PC-3 (cell line): Measurements from ENCODE around the gene COL27A1. TPM values are rescaled to one million over a fixed set of nuclear protein-coding genes. Genes with fewer than 3 reads are reported as not detected.

Source experiments
- ATAC-seq: fragments of 200-7000 bp; cut with Tn5 transposase; 2 replicates; pipeline ENCODE4 v1.9.1; 2020; ENCODE audit warnings: mild to moderate bottlenecking, moderate library complexity
- BruUV-seq: library from RNA; stranded (reverse); fragments of 400-500 nt; replicated peaks from 2 replicates; lab custom pipeline; 2021; lab: Mats Ljungman, UMichigan
- CTCF ChIA-PET: fragments of 300-600 bp; sonication (Branson Sonifier 250); formaldehyde crosslinking; loops from one replicate; lab custom pipeline; 2022; ENCODE audit warnings: antibody characterized with exemption; lab: Charles Lee
- POLR2A ChIA-PET: fragments of 300-600 bp; sonication (Branson Sonifier 250); formaldehyde crosslinking; loops from one replicate; lab custom pipeline; 2022; ENCODE audit warnings: antibody characterized with exemption; ENCODE audit not compliant: unreplicated experiment; lab: Charles Lee
- DNase-seq: peaks from one replicate; pipeline ENCODE4 v3.0.0-alpha.2; 2015
- H2AFZ ChIP-seq: fragments of 300-600 bp; sonication (generic); 2 replicates; pipeline ENCODE4 v1.6.0; 2016; ENCODE audit warnings: antibody characterized with exemption, low read length
- H3F3A ChIP-seq: fragments of 300-600 bp; sonication (generic); one replicate; pipeline ENCODE4 v1.6.0; 2017; ENCODE audit warnings: antibody characterized with exemption, low read length, control low read depth, mild to moderate bottlenecking; ENCODE audit not compliant: unreplicated experiment
- H3K27ac ChIP-seq: fragments of 300-600 bp; sonication (generic); 2 replicates; pipeline ENCODE4 v1.5.1; 2016; ENCODE audit warnings: mild to moderate bottlenecking, low read length
- H3K27me3 ChIP-seq: fragments of 300-600 bp; sonication (generic); 2 replicates; pipeline ENCODE4 v1.6.1; 2016; ENCODE audit warnings: low read length, mixed read lengths
- H3K36me3 ChIP-seq: fragments of 300-600 bp; sonication (generic); 2 replicates; pipeline ENCODE4 v1.6.1; 2016; ENCODE audit warnings: low read depth, mixed run types, low read length, mixed read lengths
- H3K4me1 ChIP-seq: fragments of 300-600 bp; sonication (generic); 2 replicates; pipeline ENCODE4 v1.5.1; 2016; ENCODE audit warnings: low read length; ENCODE audit not compliant: insufficient read depth
- H3K4me2 ChIP-seq: fragments of 300-600 bp; sonication (generic); 2 replicates; pipeline ENCODE4 v1.6.0; 2016; ENCODE audit warnings: low read length
- H3K4me3 ChIP-seq: fragments of 300-600 bp; sonication (generic); 2 replicates; pipeline ENCODE4 v1.5.1; 2016; ENCODE audit warnings: mild to moderate bottlenecking, low read length, mixed read lengths
- H3K79me2 ChIP-seq: fragments of 300-600 bp; sonication (generic); 2 replicates; pipeline ENCODE4 v1.6.1; 2017; ENCODE audit warnings: low read length, mixed read lengths
- H3K9ac ChIP-seq: fragments of 300-600 bp; sonication (generic); 2 replicates; pipeline ENCODE4 v1.6.0; 2016; ENCODE audit warnings: mild to moderate bottlenecking, low read length
- H3K9me2 ChIP-seq: fragments of 300-600 bp; sonication (generic); replicated peaks from 2 replicates; pipeline ENCODE4 v1.6.1; 2016; ENCODE audit warnings: mixed run types, low read length, mixed read lengths
- H3K9me3 ChIP-seq: fragments of 300-600 bp; sonication (generic); 2 replicates; pipeline ENCODE4 v1.6.1; 2016; ENCODE audit warnings: low read length, mixed read lengths
- H4K20me1 ChIP-seq: fragments of 300-600 bp; sonication (generic); 2 replicates; pipeline ENCODE4 v1.6.1; 2016; ENCODE audit warnings: low read length, mixed read lengths
- EZH2 ChIP-seq: fragments of 300-600 bp; sonication (generic); IDR thresholded peaks from one replicate; pipeline ENCODE4 v1.6.1; 2017; ENCODE audit warnings: antibody characterized with exemption, mild to moderate bottlenecking, low read length; ENCODE audit not compliant: unreplicated experiment
- EZH2phosphoT487 ChIP-seq: fragments of 300-600 bp; sonication (generic); IDR thresholded peaks from 2 replicates; pipeline ENCODE4 v1.6.1; 2018; ENCODE audit warnings: mild to moderate bottlenecking, antibody characterized with exemption, low read length, borderline replicate concordance
- intact Hi-C: fragments of 100-400 bp; cut with micrococcal nuclease; formaldehyde crosslinking; loops from 2 replicates; pipeline ENCODE4 v1.9.0; 2023
- total RNA-seq: library from RNA; depleted of rRNA; stranded (reverse); fragments of >200 nt; gene quantifications from 2 replicates; pipeline ENCODE4 v1.2.3, GENCODE V29; 2014
- TF ChIP-seq, protein P1 (sequence below): fragments of 300-600 bp; sonication (generic); conservative IDR thresholded peaks from 2 replicates; pipeline ENCODE4 v1.5.1; 2017; ENCODE audit warnings: antibody characterized with exemption, low read depth, mild to moderate bottlenecking, low read length

Gene COL27A1
- total RNA-seq, 1 experiment from 2014 or later, result 4.3 TPM

DNA sequence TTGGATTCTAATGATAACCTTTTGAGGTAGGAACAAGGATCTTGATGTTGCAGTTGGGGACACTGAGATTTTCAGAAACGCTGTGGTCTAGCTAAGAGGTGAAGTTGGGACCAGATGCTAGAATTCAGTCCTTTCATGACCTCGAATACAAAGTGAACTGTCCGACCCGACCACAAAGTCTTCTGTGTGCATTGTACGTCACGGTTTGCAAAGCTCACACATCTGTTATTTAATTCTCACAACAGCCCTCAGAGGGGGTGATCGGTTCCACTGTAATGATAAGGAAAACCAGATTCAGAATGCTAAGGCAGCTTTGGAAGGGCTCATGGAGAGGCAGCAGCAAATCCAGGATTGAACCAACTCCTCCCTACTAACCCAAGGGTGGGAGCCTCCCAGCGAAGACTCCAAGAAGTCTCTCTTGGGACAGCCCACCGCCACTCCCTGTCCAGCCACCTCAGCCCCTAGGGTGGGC, 39.6 kb upstream of the COL27A1 start:
- no peaks in the 10 kb centered on the region for H3K9me2 ChIP-seq
- POLR2A ChIA-PET, result no interaction called here
- no peaks in the 10 kb centered on the region for H3K27me3 ChIP-seq
- no peaks in the 10 kb centered on the region for H3F3A ChIP-seq
- no peaks in the 10 kb centered on the region for H3K79me2 ChIP-seq
- TF ChIP-seq EZH2 (no peak), EZH2phosphoT487 (no peak)
- TF ChIP-seq, protein P1, sequence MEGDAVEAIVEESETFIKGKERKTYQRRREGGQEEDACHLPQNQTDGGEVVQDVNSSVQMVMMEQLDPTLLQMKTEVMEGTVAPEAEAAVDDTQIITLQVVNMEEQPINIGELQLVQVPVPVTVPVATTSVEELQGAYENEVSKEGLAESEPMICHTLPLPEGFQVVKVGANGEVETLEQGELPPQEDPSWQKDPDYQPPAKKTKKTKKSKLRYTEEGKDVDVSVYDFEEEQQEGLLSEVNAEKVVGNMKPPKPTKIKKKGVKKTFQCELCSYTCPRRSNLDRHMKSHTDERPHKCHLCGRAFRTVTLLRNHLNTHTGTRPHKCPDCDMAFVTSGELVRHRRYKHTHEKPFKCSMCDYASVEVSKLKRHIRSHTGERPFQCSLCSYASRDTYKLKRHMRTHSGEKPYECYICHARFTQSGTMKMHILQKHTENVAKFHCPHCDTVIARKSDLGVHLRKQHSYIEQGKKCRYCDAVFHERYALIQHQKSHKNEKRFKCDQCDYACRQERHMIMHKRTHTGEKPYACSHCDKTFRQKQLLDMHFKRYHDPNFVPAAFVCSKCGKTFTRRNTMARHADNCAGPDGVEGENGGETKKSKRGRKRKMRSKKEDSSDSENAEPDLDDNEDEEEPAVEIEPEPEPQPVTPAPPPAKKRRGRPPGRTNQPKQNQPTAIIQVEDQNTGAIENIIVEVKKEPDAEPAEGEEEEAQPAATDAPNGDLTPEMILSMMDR, result no peak
- no peaks in the 10 kb centered on the region for H3K9me3 ChIP-seq
- BruUV-seq, result no TSS peak
- no peak for ATAC-seq
- no peak for DNase-seq
- H2AFZ ChIP-seq, result no peak overlapping the region
- intact Hi-C loops, result no loop called here
- H3K4me2 ChIP-seq, result no peak overlapping the region
- H3K4me3 ChIP-seq, result no peak overlapping the region
- H3K9ac ChIP-seq, result no peak overlapping the region
- peaks cover 4% of the 10 kb centered on the region; the same call in 1 of the 2 replicates for H3K4me1 ChIP-seq
- no peaks in the 10 kb centered on the region for H3K36me3 ChIP-seq
- no peak overlapping the region for H3K27ac ChIP-seq
- H4K20me1 ChIP-seq, result no peaks in the 10 kb centered on the region
- CTCF ChIA-PET, result no interaction called here

DNA sequence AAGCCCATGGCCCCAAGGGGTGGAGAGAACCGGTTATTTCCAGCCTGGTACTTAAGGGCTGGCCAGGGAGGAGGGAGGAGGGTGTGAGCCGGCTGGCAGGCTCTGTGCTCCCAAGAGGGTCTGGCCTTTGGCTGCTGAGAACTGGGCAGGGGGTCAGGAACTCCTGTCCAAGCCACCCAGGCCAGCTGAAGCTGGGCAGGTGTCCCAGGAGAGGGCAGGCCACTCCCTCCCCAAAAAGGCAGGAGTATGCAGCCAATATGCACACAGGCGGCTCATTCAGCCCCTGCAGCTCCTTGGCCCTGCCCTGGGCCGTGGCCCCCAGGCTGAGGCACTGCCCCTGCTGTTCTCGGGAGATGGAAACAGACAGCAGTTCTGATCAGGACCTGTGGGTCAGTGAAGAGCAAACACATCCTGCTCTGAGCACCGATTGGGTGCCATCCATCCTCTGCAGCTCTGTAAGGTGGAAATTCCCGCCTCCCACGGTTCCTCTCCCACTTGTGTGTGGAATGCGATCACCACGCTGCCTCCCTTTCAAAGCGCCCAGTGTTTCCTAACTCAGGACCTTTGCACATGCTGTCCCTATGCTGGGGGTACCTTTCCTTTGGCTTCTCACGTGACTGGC, 39.1 kb upstream of the COL27A1 start:
- DNase-seq (no peak), ATAC-seq (no peak)
- ChIA-PET CTCF (no interaction called here), POLR2A (no interaction called here)
- H3K4me1 ChIP-seq, result peaks cover 3% of the 10 kb centered on the region; the same call in 1 of the 2 replicates
- H3K9me3 ChIP-seq, result no peaks in the 10 kb centered on the region
- intact Hi-C loops, result no loop called here
- BruUV-seq, result no TSS peak
- no peaks in the 10 kb centered on the region for H4K20me1 ChIP-seq
- no peak overlapping the region for H3K9ac ChIP-seq
- no peaks in the 10 kb centered on the region for H3K36me3 ChIP-seq
- H3K79me2 ChIP-seq, result no peaks in the 10 kb centered on the region
- no peaks in the 10 kb centered on the region for H3K9me2 ChIP-seq
- H3K4me2 ChIP-seq, result no peak overlapping the region
- no peaks in the 10 kb centered on the region for H3K27me3 ChIP-seq
- no peak for TF ChIP-seq EZH2
- TF ChIP-seq, protein P1, result no peak
- no peak for TF ChIP-seq EZH2phosphoT487
- H2AFZ ChIP-seq, result no peak overlapping the region
- H3F3A ChIP-seq, result no peaks in the 10 kb centered on the region
- H3K27ac ChIP-seq, result no peak overlapping the region
- H3K4me3 ChIP-seq, result no peak overlapping the region

DNA sequence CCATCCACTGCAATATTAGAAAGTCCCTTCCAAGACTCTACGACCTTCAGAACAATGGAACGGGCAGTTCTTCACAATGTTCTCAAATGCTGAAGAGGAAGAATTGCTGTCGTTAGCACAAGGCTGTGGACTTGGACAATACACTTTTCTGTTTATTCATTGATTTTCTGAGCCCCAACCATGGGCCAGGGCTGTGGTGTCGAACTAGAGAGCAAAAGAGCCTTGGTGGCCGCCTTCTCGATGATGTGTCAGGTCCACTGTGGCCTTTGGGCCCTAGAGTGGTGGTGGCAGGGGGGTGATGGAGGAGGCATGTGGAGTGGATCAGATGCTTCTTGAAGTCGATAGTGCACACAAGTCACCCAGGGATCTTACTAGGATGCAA, 37.7 kb upstream of the COL27A1 start:
- no peaks in the 10 kb centered on the region for H3K79me2 ChIP-seq
- H3K9ac ChIP-seq, result no peak overlapping the region
- H2AFZ ChIP-seq, result 0 out of 2 replicates have a peak overlapping the region, but pooled peaks have one; percentile 18
- TF ChIP-seq, protein P1, result no peak
- no peak for TF ChIP-seq EZH2phosphoT487
- TF ChIP-seq EZH2, result no peak
- peaks cover 3% of the 10 kb centered on the region; the same call in 1 of the 2 replicates for H3K4me1 ChIP-seq
- intact Hi-C loops, result no loop called here
- no peak overlapping the region for H3K4me3 ChIP-seq
- DNase-seq (no peak), ATAC-seq (no peak)
- BruUV-seq, result no TSS peak
- H4K20me1 ChIP-seq, result no peaks in the 10 kb centered on the region
- ChIA-PET CTCF (no interaction called here), POLR2A (interaction anchor here (0.6 kb wide), 1 partner anchor 421 kb away, joined by 4 read pairs; no protein-coding TSS in a partner anchor)
- H3K27ac ChIP-seq, result no peak overlapping the region
- no peaks in the 10 kb centered on the region for H3K27me3 ChIP-seq
- no peaks in the 10 kb centered on the region for H3K36me3 ChIP-seq
- H3K9me2 ChIP-seq, result no peaks in the 10 kb centered on the region
- H3K9me3 ChIP-seq, result no peaks in the 10 kb centered on the region
- H3K4me2 ChIP-seq, result no peak overlapping the region
- H3F3A ChIP-seq, result no peaks in the 10 kb centered on the region
